Measurements from ENCODE around the gene KCNRG.

DNA sequence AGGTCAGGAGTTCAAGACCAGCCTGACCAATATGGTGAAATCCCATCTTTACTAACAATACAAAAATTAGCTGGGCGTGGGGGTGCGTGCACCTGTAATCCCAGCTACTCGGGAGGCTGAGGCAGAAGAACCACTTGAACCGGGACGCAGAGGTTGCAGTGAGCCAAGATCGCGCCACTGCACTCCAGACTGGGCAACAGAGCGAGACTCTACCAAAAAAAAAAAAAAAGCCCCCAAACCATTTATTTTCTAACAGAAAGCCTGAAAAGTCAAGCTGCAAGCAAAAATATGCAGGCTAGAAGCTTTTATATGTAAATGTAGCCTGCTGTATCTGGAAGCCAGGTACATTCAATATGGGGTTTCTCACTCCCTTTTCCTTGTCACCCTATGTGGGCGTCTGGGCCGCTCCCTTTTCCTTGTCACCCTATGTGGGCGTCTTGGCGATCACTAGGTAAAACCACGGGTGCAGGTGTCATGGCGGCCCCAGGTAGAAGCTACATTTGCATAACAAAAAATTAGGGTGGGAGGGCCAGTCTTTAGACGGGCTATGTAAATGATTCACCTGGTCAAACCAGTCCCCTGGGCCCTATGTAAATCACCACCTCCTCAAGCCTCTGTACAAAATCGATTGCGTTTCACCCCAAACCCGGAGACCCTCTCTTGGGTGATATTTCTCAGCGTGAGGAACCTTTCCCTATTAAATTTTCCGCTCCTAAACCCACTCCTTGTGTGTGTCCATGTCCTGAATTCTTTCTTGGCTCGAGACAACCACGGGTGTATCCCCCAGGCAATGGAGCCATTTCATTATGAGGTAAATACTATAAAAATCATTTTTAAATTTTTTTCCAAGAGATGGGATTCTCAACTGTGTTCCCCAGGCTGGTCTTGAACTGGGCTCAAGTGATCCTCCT is 16.3 kb upstream of the KCNRG start:
- TF ChIP-seq POLR2A (IDR thresholded peaks at IDR 0.05), result no peak
- TF ChIP-seq, protein P1, sequence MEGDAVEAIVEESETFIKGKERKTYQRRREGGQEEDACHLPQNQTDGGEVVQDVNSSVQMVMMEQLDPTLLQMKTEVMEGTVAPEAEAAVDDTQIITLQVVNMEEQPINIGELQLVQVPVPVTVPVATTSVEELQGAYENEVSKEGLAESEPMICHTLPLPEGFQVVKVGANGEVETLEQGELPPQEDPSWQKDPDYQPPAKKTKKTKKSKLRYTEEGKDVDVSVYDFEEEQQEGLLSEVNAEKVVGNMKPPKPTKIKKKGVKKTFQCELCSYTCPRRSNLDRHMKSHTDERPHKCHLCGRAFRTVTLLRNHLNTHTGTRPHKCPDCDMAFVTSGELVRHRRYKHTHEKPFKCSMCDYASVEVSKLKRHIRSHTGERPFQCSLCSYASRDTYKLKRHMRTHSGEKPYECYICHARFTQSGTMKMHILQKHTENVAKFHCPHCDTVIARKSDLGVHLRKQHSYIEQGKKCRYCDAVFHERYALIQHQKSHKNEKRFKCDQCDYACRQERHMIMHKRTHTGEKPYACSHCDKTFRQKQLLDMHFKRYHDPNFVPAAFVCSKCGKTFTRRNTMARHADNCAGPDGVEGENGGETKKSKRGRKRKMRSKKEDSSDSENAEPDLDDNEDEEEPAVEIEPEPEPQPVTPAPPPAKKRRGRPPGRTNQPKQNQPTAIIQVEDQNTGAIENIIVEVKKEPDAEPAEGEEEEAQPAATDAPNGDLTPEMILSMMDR (IDR thresholded peaks at IDR 0.05), result no peak

Data from sigmoid colon (tissue), 3 donors.